Measurements from ENCODE around the gene EYA2. TPM values are rescaled to one million over a fixed set of nuclear protein-coding genes. Genes with fewer than 3 reads are reported as not detected.

The EYA2 gene
- total and polyA plus RNA-seq, 4 donors = 1.6 to 4.4 (median 2.1) TPM

- no peak for TF ChIP-seq CTCF (IDR thresholded peaks at IDR 0.05; ENCODE audit: control extremely low read depth, extremely low read depth)
- WGBS, 2 donors = 72% methylated on average over 14 of the region's 14 CpGs
- Histone ChIP-seq H3K27ac (ENCODE audit: low read depth in 1 of 2, low read length in 1 of 2) (no peak overlapping the region), H3K27me3 (ENCODE audit: control insufficient read depth in 3 of 3, insufficient read depth in 3 of 3, low read length in 2 of 3) (peaks cover 0 to 4% (median 0%) of the 10 kb centered on the region in 3 donors), H3K9ac (ENCODE audit: insufficient read depth in 1 of 2, low read length in 2 of 2) (no peak overlapping the region), H3K4me1 (ENCODE audit: control insufficient read depth in 5 of 5, insufficient read depth in 5 of 5, low read length in 5 of 5) (no peaks in the 10 kb centered on the region), H3K36me3 (ENCODE audit: control insufficient read depth in 4 of 4, insufficient read depth in 4 of 4, low read length in 4 of 4) (no peaks in the 10 kb centered on the region), H3K9me3 (ENCODE audit: control insufficient read depth in 4 of 4, insufficient read depth in 3 of 4, low read length in 3 of 4) (peaks cover 0 to 9% (median under 1%) of the 10 kb centered on the region in 4 donors), H3K4me3 (no peak overlapping the region)
- ATAC-seq (ENCODE audit: insufficient read depth, low FRiP score) (no peak), DNase-seq (no peak)
These were observed 113.4 kb downstream of the EYA2 start for GRCh38 chr20:47007826-47008655.

DNA sequence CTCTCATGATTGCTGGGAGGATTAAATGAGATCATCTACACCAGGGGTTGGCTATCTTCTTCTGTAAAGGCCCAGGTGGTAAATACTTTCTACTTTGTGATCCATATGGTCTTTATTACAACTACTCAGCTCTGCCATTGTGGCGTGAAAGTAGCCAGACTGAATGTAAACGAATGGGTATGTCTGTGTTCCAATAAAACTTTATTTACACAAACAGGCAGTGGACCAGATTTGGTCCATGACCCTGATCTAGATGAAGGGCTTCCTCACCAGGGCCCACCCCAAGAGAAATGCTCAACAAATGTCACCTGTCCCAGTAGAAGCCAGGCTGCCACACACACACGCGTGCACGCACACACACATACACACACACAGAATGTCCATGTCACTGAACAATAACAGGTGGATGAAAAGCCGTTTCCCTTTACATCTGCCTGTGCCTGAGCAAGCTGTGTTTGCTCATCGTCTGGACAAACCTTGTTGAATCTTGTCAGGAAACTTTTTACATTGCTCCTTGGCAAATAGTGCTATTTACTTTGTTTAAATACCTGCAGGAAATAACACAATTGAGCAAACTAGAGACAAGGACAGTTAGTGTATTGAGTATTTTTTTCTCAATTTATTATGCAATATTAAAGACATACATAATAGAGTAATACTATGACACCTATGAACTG lies 114.3 kb downstream of the EYA2 start:
- H3K4me1 ChIP-seq (ENCODE audit: control insufficient read depth in 5 of 5, insufficient read depth in 5 of 5, low read length in 5 of 5) = no peaks in the 10 kb centered on the region
- H3K4me3 ChIP-seq = no peak overlapping the region
- H3K9me3 ChIP-seq (ENCODE audit: control insufficient read depth in 4 of 4, insufficient read depth in 3 of 4, low read length in 3 of 4) = peaks cover 0 to 9% (median under 1%) of the 10 kb centered on the region in 4 donors
- no peak for ATAC-seq (ENCODE audit: insufficient read depth, low FRiP score)
- H3K36me3 ChIP-seq (ENCODE audit: control insufficient read depth in 4 of 4, insufficient read depth in 4 of 4, low read length in 4 of 4) = no peaks in the 10 kb centered on the region
- H3K9ac ChIP-seq (ENCODE audit: insufficient read depth in 1 of 2, low read length in 2 of 2) = no peak overlapping the region
- no peak for TF ChIP-seq CTCF (IDR thresholded peaks at IDR 0.05; ENCODE audit: control extremely low read depth, extremely low read depth)
- DNase-seq = no peak
- WGBS, 2 donors = 77 to 88% methylated on average over 7 of the region's 7 CpGs
- no peak overlapping the region for H3K27ac ChIP-seq (ENCODE audit: low read depth in 1 of 2, low read length in 1 of 2)
- H3K27me3 ChIP-seq (ENCODE audit: control insufficient read depth in 3 of 3, insufficient read depth in 3 of 3, low read length in 2 of 3) = peaks cover 0 to 4% (median 0%) of the 10 kb centered on the region in 3 donors

- Histone ChIP-seq H3K9ac (ENCODE audit: insufficient read depth in 1 of 2, low read length in 2 of 2) (no peak overlapping the region), H3K4me3 (no peak overlapping the region), H3K4me1 (ENCODE audit: control insufficient read depth in 5 of 5, insufficient read depth in 5 of 5, low read length in 5 of 5) (no peaks in the 10 kb centered on the region), H3K27ac (ENCODE audit: low read depth in 1 of 2, low read length in 1 of 2) (no peak overlapping the region), H3K36me3 (ENCODE audit: control insufficient read depth in 4 of 4, insufficient read depth in 4 of 4, low read length in 4 of 4) (no peaks in the 10 kb centered on the region), H3K27me3 (ENCODE audit: control insufficient read depth in 3 of 3, insufficient read depth in 3 of 3, low read length in 2 of 3) (peaks cover 0 to 4% (median 0%) of the 10 kb centered on the region in 3 donors), H3K9me3 (ENCODE audit: control insufficient read depth in 4 of 4, insufficient read depth in 3 of 4, low read length in 3 of 4) (peaks cover 0 to 9% (median under 1%) of the 10 kb centered on the region in 4 donors)
- ATAC-seq (ENCODE audit: insufficient read depth, low FRiP score) (no peak), DNase-seq (no peak)
- no peak for TF ChIP-seq CTCF (IDR thresholded peaks at IDR 0.05; ENCODE audit: control extremely low read depth, extremely low read depth)
These were observed 115.1 kb downstream of the EYA2 start for GRCh38 chr20:47009784-47010183.
